HG02943 (cell line): ENCODE measurements around the gene PHYHD1.
A peak's percentile ranks its signal among the peaks of the same experiment; 100 is the strongest.

ENCODE experiments used
- ATAC-seq: cut with Tn5 transposase; IDR thresholded peaks from one replicate; pipeline ENCODE4 v1.9.1; 2021; ENCODE audit warnings: mild to moderate bottlenecking, low read depth, moderate library complexity; ENCODE audit not compliant: unreplicated experiment

PHYHD1 gene

DNA sequence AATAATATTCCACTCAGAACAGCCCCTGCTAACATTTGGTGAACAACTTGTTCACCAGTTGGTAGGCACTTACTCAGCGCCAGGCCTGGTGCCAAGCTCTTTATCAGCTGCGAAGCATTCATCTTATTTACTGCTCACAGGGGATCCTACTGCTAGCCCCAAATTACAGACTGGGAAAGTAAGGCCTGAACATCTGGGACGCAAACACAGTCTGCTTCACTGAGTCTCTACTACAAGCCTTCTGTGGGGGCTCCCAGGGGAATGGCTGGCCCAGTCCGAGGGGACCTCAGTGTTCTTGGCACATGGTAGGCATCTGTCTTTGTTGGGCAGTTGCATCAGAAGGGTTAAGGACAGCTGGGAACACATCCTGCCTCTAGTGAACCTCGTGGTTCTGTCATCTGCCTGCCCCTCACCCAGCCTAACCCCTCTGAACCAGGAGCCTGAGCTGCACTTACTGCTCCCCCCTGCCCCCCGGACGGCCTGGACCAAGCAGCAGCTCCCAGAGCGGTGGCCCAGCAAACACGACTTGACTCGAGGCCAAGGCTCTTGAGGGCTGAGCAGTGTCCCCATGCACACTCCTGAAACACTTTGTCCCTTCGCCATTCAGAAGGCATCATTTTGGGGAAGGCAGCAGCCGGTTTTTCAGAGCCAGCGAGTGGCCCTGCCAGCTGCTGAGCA lies at the start of gene PHYHD1:
TSS of gene PHYHD1 (plus strand) at position 602 of the 678 bp plus-strand sequence. CDS start 1,342 bp downstream, outside the sequence.
- no peak for ATAC-seq

DNA sequence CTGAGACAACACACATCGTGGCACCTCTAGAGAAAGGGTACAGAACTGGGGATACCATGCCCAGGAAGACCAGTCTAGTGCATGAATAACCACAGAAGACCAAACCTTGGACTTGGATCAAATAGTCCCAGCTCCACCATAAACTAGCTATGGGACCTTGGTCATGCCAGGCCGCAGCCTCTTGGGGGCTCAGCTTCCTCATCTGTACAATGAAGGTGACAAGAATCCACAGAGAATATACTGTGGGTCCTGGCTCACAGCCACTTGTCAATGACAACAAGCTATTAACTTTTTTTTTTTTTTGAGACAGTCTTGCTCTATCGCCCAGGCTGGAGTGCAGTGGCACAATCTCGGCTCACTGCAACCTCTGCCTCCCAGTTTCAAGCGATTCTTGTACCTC lies 42.9 kb upstream of the PHYHD1 start:
- no peak for ATAC-seq

DNA sequence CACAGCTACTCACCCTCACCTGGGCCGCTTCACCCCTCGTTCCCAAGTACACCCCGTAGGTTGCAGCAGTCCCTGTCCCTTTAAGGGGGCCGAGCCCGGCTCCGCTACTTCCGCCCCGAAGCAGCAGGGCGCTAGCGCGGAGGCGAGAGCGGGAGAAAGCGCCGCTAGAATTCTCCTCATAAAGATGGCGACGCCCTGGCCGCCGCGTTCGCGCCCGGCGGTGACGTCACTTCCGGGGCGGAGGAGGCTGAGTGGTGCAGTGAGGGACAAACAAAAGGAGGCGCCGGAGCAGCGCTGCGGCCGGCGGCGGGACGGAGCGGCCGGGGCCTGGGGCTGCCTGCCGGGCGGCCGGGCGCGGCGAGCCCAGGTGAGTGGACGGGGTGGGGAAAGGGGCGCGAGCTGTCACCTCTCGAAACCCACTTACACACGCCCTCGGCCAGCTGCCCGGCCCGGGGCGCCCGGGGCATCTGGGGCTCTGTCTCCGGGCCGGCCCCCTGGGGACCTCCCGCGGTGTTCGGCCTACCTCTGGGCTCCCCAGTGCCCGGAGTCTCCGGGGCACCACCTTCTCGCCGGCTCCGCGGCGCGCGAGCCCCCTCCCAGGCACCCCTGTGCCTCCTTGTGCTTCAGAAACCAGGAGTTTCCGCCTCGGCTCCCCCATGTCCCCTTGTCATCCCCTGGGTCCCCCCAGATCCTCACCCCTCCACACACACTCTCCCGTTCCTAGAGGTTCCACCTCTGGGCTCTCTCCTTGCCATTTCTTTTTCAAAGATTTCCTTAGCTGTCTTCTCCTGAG lies 38.7 kb upstream of the PHYHD1 start, which contains the start of the genes KYAT1 and LRRC8A:
TSS of gene KYAT1 (minus strand) at position 67 of the 793 bp plus-strand sequence. CDS start 36,545 bp downstream, outside the sequence.
TSS of gene LRRC8A (plus strand) at position 250 of the 793 bp plus-strand sequence. CDS start 25,032 bp downstream, outside the sequence.
- peak; percentile 78 for ATAC-seq

DNA sequence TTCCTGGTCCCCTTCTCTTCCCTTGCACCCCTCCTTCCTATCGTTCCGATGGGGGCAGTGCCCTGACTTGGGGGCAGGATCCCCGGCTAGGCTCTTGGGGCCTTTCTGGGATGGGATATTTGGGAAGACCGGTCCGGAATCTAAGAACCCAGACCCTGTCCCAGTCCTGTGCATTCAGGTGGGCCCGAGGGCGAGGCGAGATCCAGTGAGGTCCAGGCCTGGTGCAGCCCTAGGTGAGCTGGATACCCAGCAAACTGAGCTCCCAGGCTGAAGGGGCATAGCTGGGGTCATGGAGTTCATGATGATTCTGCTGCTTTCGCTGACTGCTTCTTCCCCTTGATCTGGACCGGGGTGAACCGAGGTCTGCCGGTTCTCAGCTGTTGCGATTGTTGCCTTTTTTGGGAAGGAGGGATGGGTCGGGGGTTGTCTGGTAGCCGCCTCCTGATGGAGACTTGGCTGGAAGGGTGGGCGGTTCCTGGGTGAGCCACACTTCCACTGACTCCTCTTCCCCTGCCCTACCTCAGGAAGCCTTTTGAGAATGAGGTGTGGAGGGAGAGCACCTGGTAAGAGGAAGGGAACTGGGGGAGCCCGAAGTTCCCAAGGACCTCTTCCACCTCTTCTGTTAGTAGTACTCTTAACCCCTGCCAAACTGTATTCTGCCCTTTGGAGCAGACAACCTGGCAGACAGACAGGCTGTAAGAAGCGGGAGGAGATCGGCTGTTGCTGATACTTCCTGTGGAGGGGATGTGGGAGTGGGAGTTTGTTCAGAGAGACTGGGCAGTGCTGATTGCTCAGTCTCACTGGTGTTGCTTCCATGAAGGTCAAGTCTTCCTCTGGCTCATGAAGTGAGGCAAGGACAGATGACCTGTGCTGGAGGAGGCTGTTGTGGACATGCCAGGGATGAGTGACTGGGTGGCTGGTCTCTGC lies 37.8 kb upstream of the PHYHD1 start:
- ATAC-seq, result no peak

DNA sequence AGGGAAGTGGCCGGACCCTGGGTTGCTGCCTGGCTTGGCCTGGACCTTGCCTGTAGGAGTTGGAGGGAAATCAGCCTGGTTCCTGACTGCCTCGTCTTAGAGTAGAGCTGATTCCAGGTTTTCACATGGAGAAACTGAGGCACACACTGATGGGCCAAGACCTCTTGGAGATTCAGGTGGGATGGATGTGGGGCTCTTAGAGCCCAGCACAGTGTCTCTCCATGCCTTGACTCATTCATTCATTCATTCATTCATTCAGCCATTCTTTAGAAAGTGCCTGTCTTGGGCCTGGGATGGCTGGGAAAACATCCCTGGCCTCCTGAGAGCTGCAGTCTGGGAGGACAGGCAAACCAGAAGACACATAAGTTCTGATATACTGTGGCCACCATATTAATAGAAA lies 36.6 kb upstream of the PHYHD1 start:
- no peak for ATAC-seq

DNA sequence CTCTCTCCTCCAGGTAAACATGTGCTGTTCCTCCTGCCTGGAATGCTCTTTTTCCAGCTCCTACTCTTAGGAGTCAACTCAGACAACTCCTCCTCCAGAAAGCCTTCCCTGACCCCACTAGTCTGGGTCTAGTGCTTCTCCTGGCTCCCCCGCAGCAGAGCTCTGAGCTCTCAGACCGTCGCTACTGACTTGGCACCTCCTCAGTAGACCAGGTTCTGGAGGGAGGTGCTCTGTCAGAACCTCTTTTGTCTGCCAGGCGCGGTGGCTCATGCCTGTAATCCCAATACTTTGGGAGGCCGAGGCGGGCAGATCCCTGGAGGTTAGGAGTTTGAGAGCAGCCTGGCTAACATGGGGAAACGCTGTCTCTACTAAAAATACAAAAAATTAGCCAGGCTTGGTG lies 35.4 kb upstream of the PHYHD1 start:
- ATAC-seq, result no peak

DNA sequence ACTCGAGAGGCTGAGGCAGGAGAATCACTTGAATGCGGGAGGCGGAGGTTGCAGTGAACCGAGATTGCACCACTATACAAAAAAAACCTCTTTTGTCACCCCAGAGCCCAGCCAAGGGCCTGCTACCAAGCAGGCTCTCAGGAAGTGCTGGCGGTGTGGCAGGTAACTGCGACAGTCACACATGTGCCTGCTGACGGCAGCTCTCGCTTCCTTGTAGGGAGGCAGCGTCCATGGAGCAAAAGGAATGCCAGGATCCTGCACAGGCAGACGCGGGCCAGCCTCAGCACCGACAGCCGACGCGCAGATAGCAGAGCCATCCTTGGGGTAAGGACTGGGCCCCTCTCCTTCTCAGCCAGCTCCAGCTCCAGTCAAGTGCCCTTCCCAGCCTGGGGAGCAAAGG lies 35.0 kb upstream of the PHYHD1 start:
- no peak for ATAC-seq

DNA sequence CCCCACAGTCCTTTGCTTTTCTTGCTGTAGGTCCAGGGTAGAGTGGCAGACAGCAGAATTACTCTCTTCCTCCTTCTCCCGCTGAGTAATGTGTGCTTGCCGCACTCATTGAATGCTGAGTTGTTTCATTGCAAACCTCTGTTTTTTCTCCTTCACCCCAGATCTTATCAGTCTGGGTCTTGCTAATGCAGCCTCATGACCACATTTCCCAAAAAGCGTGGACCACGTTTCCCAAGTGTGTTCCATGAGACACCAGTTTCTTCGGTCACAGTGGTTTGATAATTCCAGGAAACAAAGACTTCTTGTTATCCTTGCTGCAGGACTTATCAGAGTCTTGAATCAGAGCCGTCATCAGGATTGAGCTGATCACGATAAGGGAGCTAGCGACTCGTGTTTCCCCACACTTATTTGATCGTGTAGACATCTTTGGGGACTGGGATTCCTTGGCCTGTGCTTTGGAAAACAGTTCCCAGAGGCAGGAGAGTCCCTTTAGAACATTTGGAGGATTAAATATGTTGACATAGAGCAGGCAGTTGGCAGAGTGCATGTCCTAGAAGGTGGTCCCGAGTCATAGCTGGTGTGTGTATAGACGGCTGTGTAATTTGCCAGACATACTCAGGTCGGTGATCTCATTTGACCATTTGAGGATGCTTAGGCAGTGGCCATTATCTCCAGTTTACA lies 34.4 kb upstream of the PHYHD1 start:
- ATAC-seq, result no peak

DNA sequence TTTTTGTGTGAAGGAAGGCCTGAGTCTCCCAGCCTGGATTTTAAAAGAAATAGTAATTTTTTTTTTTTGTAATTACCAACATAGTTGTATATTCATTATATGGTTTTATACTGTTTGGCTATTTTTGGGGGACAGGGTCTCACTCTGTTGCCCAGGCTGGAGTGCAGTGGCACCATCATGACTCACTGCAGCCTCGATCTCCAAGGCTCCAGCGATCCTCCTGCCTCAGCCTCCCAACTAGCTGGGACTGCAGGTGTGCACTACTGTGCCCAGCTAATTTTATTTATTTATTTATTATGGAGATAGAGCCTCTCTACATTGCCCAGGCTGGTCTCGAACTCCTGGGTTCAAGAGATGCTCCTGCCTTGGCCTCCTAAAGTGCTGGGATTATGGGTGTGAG lies 33.7 kb upstream of the PHYHD1 start:
- no peak for ATAC-seq

DNA sequence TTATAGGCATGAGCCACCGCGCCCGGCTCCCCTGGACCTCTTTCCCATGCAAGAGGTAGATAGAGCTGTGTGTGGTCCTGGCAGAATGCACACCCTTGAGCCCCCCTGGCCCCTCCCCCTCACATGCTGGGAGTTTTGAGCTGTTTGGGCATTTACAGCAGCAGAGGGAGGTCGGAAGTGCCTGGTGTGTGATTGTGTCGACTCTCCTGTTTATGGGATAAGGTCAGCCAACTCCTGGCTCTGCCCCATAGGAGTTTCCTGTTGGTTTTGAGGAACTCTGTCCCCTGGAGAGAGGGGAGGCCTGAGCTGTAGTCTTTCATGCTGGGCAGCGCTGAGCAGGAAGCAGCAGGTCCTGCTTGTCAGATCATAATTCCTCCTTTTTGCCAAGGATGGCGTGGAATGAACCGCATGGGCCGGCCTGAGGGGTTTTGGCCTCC lies 32.9 kb upstream of the PHYHD1 start:
- ATAC-seq, result no peak

DNA sequence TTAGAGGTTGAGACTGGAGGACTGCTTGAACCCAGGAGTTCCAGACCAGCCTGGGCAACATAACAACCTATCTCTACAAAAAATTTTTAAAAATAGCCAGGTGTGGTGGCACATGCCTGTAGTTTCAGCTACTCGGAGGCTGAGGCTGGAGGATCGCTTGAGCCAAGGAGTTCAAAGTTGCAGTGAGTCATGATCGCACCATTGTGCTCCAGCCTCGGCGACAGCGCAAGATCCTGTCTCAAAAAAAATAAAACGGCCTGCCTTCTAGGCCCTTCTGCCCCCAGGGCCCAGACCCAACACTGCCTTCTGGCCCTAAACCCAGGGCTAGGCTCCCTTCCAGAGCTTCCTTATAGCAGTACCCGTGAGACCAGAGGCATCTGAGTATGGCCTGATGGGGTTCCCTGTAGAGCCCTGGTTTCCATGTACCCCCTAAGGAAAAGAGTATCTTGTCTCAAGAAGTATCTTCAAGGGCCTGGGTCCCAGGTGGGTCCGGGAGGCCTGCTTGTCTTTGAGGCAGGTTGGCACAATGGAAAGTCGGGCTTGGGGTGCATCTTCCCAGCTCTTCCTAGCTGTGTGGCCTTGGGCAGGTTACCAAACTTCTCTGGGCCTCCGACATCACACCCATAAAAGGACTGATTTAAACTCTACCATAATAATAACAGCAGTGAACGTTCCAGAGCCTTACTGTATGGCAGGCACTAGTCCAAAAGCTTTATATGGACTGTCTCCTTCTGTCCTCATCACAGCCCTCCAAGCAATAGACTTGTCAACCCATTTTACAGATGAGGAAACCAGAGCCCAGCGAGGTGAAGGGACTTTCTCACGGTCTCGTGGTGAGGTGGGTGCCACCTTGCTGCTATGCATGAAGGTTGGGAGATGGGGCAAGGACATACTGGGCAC lies 29.2 kb upstream of the PHYHD1 start:
- no peak for ATAC-seq

DNA sequence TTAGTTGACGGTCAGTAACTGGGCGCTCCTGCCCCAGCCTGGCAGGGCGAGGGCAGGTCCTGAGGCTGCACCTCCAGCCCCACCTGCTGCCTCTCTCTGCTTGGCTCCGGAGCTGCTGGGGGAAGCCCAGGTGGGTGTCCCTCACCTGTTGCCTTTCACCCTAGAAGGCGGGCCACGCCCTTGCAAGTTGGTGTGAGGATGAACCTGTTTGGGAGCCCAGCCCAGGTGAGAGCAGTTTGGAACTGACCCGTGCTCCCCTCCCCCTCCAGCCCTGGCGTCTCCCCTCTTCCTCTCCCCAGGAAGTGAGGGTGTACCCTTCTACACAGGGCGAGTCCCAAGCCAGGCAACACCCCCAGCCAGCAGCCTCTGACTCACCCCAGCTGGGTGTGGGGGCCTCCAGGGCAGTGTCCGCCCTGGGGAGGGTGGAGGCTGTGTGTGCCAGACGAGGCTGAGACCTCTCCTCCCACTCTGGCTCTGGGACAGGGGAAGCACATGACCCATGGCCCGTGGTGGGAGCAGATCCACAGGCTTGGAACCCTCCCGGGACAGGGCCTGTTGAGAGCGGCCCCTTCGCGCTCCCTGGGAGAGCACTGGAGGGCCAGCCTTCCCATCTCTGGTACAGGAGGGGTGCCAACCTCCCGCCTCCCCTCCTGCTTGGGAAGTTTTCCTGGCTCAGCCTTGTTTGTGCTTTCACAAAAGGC lies 28.4 kb upstream of the PHYHD1 start:
- ATAC-seq, result no peak

DNA sequence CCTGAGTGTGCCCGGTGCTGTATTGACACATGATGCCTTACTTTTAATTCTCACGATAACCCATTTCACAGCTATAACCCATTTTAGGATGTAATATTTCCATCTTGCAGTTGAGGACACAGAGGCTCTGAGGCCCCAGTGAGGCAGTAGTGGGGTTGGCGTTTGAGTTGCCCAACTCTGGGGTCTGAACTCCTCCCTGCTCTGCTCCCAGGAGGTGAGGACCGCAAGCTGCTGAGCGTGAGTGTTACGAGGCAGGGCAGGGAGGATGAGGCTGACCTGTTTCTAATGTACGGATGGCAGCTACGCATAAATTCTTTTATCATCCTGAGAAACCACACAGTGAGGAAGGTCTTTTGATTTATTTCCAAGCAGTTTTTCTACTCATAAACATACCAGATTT lies 27.4 kb upstream of the PHYHD1 start:
- no peak for ATAC-seq

DNA sequence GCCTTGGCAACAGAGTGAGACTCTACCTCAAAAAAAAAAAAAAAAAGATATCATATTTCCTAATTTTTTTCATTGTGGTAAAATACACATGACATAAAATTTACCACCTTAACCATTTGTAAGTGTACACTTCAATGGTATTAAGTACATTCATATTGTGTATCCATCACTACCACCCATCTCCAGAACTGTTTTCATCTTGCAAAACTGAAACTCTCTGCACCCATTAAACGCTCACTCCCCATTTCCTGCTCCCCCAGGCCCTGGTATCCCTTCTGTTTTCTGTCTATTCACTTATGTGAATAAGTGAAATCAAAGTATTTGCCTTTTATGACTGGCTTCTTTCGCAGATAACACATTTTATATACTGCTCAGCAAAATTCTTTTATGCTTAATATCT lies 26.0 kb upstream of the PHYHD1 start:
- ATAC-seq, result no peak

DNA sequence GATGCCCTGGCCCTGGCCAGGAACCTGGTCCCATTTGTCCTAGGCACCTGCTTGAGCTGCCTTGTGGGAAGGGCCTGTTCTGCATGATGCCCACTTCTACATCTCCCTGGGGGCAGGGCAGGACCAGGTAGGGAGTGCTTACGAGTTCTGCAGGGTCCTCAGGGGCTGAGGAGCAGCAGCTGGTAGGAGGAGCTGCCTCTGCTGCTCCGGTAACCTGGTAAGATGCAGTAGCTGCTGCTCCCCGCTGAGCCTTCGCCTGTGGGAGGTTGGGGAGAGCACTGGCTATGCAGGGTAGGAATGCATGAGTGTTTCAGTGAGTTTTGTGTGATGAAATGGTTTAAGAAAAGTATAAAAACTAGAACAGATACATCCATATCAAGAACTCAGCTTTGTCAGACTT lies 25.2 kb upstream of the PHYHD1 start:
- ATAC-seq, result no peak

DNA sequence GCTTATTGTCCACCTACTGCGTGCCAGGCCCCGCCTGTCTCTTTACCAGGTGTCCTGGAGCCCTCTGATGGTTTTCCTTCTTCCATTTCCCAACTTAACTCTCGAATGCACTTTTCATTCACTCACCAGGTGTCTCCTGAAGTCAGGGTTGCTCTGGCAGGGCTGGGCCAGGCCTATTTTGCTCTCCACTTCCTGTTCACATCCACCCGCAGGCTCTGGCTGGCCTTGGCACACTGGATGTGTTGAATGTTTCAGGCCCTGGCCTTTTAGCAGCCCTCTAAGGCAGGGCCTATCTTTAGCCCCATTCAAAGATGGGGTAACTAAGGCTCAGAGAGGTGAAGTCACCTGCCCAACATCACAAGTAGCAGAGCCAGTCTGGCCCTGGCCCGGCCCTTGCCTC lies 22.4 kb upstream of the PHYHD1 start:
- ATAC-seq, result no peak

DNA sequence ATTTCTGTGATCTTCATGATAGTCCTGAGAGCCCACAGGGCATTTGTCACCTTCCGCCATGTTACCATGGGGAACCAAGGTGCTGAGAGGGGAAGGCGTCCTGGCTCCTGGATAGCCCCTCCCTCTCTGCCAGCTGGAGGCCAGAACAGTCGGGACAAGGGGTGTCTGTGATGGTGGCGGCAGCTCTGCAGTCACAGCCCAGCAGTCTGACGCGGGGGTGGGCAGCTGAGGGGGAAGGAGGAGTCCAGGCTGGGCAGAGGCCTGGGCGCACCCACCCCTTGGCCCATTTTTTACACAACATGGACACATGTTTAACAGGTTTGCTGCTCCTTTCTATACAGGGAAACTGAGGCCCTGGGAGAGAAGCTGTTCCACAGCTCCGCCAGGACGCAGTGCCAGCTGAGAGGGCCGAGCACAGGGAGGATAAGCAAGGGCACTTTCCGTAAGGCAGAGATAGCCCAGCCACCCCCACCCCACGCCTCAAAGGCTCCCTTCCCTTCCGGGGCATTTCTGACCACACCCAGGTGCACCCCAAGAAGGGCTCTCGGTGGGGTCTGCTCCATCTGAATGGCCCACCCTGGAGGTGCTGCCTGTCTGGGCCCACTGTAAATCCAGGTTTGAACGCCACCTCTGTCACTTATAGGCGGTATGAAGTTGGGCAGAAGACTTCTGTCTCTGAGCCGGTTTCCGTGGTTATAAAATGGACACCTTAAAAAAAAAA lies 21.8 kb upstream of the PHYHD1 start:
- ATAC-seq, result no peak
